ENCODE data around the gene IL17REL.

DNA sequence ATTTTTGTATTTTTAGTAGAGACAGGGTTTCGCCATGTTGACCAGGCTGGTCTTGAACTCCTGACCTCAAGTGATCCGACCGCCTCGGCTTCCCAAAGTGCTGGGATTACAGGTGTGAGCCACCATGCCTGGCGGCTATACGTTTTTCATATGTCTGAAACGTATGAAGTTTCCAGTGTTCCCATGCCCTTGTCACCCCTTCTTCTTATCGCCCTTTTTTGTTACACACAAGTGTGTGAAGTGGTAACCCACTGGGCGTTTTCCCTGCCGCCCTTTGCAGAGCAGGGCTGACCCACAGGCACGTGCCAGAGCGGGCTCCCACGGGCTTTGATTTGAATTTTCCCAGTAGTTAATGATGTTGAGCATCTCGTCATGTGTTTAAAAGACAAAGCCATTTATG, 35.0 kb downstream of the IL17REL start:
- TF ChIP-seq, protein P1, sequence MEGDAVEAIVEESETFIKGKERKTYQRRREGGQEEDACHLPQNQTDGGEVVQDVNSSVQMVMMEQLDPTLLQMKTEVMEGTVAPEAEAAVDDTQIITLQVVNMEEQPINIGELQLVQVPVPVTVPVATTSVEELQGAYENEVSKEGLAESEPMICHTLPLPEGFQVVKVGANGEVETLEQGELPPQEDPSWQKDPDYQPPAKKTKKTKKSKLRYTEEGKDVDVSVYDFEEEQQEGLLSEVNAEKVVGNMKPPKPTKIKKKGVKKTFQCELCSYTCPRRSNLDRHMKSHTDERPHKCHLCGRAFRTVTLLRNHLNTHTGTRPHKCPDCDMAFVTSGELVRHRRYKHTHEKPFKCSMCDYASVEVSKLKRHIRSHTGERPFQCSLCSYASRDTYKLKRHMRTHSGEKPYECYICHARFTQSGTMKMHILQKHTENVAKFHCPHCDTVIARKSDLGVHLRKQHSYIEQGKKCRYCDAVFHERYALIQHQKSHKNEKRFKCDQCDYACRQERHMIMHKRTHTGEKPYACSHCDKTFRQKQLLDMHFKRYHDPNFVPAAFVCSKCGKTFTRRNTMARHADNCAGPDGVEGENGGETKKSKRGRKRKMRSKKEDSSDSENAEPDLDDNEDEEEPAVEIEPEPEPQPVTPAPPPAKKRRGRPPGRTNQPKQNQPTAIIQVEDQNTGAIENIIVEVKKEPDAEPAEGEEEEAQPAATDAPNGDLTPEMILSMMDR (IDR thresholded peaks at IDR 0.05; ENCODE audit: low read length), result no peak
- no peak for TF ChIP-seq EZH2 (IDR thresholded peaks at IDR 0.05; ENCODE audit: borderline replicate concordance, low read length)

Measured in OCI-LY1 (cell line).